Measurements from ENCODE around the gene ACTL6A. TPM values are rescaled to one million over a fixed set of nuclear protein-coding genes. Genes with fewer than 3 reads are reported as not detected.
A peak's percentile ranks its signal among the peaks of the same experiment; 100 is the strongest.

Gene ACTL6A
- total and polyA plus RNA-seq, 12 donors = 13.5 to 42.7 (median 17.9) TPM

GRCh38 chr3:179526989-179527391, 35.7 kb upstream of the ACTL6A start:
- intact Hi-C loops (cut with DNase I) = loop anchor here in 4 of 10 donors (1.0 to 2.0 kb wide), 2 partner anchors 76 kb away; partner anchors contain the start of gene GNB4 (in 4 of the 4)
- peak; percentile 94 to 99 (median 99) for ATAC-seq
- TF ChIP-seq, protein P1, sequence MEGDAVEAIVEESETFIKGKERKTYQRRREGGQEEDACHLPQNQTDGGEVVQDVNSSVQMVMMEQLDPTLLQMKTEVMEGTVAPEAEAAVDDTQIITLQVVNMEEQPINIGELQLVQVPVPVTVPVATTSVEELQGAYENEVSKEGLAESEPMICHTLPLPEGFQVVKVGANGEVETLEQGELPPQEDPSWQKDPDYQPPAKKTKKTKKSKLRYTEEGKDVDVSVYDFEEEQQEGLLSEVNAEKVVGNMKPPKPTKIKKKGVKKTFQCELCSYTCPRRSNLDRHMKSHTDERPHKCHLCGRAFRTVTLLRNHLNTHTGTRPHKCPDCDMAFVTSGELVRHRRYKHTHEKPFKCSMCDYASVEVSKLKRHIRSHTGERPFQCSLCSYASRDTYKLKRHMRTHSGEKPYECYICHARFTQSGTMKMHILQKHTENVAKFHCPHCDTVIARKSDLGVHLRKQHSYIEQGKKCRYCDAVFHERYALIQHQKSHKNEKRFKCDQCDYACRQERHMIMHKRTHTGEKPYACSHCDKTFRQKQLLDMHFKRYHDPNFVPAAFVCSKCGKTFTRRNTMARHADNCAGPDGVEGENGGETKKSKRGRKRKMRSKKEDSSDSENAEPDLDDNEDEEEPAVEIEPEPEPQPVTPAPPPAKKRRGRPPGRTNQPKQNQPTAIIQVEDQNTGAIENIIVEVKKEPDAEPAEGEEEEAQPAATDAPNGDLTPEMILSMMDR (IDR thresholded peaks at IDR 0.05) = no peak
- no peaks in the 10 kb centered on the region for H3K27me3 ChIP-seq
- H3K27ac ChIP-seq = peak overlapping the region; percentile 17 to 84 (median 62)
- WGBS, 2 donors = 7 to 8% methylated on average over 3 of the region's 3 CpGs
- H3K36me3 ChIP-seq = no peaks in the 10 kb centered on the region
- peak overlapping the region in 7 of 10 donors; percentile 6 to 44 (median 15) for H3K4me3 ChIP-seq
- H3K4me1 ChIP-seq = peaks cover 4 to 25% (median 20%) of the 10 kb centered on the region in 9 donors
- peak; percentile 22 to 85 for DNase-seq
- H3K9me3 ChIP-seq = no peaks in the 10 kb centered on the region

DNA sequence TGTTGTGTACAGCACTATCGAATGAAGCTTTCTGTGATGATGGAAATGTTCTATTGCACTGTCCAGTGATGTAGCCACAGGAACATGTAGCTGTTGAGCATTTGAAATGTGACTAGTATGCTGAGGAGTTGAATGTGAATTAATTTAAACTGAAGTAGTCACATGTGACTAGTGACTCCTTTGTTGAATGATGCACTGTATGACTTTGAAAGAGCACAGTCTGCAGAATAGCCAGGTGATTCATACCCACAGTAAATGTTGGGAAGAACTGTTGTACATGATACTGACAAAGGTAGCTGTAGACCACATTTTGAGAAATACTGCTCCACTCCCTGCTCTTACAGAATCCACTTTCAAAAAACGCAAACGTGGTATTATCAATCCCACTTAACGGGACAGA, 34.0 kb upstream of the ACTL6A start:
- intact Hi-C loops (cut with DNase I) = no loop called here

GRCh38 chr3:179531576-179531975, 31.1 kb upstream of the ACTL6A start:
- WGBS, 2 donors = 34 to 48% methylated on average over 2 of the region's 2 CpGs
- DNase-seq = no peak
- ATAC-seq = no peak
- H3K36me3 ChIP-seq = no peaks in the 10 kb centered on the region
- no peak overlapping the region for H3K4me3 ChIP-seq
- intact Hi-C loops (cut with DNase I) = no loop called here
- peaks cover under 1 to 18% (median 15%) of the 10 kb centered on the region in 9 donors for H3K4me1 ChIP-seq
- H3K27ac ChIP-seq = no peak overlapping the region
- no peaks in the 10 kb centered on the region for H3K27me3 ChIP-seq
- TF ChIP-seq, protein P1 (IDR thresholded peaks at IDR 0.05) = no peak
- no peaks in the 10 kb centered on the region for H3K9me3 ChIP-seq

More for the DNA sequence above, 34.0 kb upstream of the ACTL6A start:
- peaks cover 4 to 25% (median 20%) of the 10 kb centered on the region in 9 donors for H3K4me1 ChIP-seq
- no peak overlapping the region for H3K4me3 ChIP-seq
- H3K27ac ChIP-seq = no peak overlapping the region
- H3K27me3 ChIP-seq = no peaks in the 10 kb centered on the region
- 85 to 86% methylated on average over 4 of the region's 4 CpGs for WGBS, 2 donors
- H3K9me3 ChIP-seq = no peaks in the 10 kb centered on the region
- TF ChIP-seq, protein P1 (IDR thresholded peaks at IDR 0.05) = no peak
- ATAC-seq = no peak
- no peak for DNase-seq
- no peaks in the 10 kb centered on the region for H3K36me3 ChIP-seq

DNA sequence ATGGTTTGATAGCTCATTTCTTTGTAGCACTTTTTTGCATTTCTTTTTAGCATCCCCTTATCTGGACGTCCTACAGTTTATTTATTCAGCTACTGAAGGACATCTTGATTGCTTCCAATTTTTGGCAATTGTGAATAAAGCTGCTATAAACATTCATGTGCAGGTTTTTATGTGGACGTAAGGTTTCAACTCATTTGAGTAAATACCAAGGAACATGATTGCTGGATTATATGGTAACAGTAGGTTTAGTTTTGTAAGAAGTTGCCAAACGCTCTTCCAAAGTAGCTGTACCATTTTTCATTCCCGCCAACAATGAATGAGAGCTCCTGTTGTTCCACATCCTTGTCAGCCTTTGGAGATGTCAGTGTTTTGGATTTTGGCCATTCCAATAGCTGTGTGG, 29.5 kb upstream of the ACTL6A start:
- Histone ChIP-seq H3K9me3 (no peaks in the 10 kb centered on the region), H3K27ac (no peak overlapping the region), H3K4me1 (peaks cover 0 to 3% (median 0%) of the 10 kb centered on the region in 9 donors), H3K36me3 (no peaks in the 10 kb centered on the region), H3K27me3 (no peaks in the 10 kb centered on the region), H3K4me3 (no peak overlapping the region)
- intact Hi-C loops (cut with DNase I) = no loop called here
- no peak for ATAC-seq
- TF ChIP-seq, protein P1 (IDR thresholded peaks at IDR 0.05) = no peak
- no peak for DNase-seq
- WGBS, 2 donors = 84 to 85% methylated on average over 4 of the region's 4 CpGs

Data from heart right ventricle (tissue), 16 donors.